GM23248 (cell line): ENCODE results near the gene GLA. TPM values are rescaled to one million over a fixed set of nuclear protein-coding genes. Genes with fewer than 3 reads are reported as not detected.

Experiments
- DNase-seq: peaks from one replicate; pipeline ENCODE4 v3.0.0-alpha.2; 2015
- H2AFZ ChIP-seq: fragments of 200-600 bp; sonication (generic); 2 replicates; pipeline ENCODE4 v1.6.1; 2016; ENCODE audit warnings: antibody characterized with exemption
- H3F3A ChIP-seq: fragments of 200-600 bp; sonication (generic); 2 replicates; pipeline ENCODE4 v1.6.1; 2016; ENCODE audit warnings: mild to moderate bottlenecking, antibody characterized with exemption, mixed run types; ENCODE audit not compliant: insufficient read depth
- H3K27ac ChIP-seq: fragments of 200-600 bp; sonication (generic); 2 replicates; pipeline ENCODE4 v1.5.1; 2016; ENCODE audit warnings: mild to moderate bottlenecking
- H3K27me3 ChIP-seq: fragments of 200-600 bp; sonication (generic); replicated peaks from 2 replicates; pipeline ENCODE4 v1.6.1; 2016; ENCODE audit warnings: mild to moderate bottlenecking; ENCODE audit not compliant: insufficient read depth
- H3K36me3 ChIP-seq: fragments of 200-600 bp; sonication (generic); 2 replicates; pipeline ENCODE4 v1.6.1; 2016; ENCODE audit warnings: low read depth, mild to moderate bottlenecking
- H3K4me1 ChIP-seq: fragments of 200-600 bp; sonication (generic); 2 replicates; pipeline ENCODE4 v1.6.1; 2016; ENCODE audit warnings: mild to moderate bottlenecking; ENCODE audit not compliant: insufficient read depth
- H3K4me2 ChIP-seq: fragments of 200-600 bp; sonication (generic); one replicate; pipeline ENCODE4 v1.6.1; 2016; ENCODE audit warnings: mild to moderate bottlenecking; ENCODE audit not compliant: unreplicated experiment
- H3K4me3 ChIP-seq: fragments of 200-600 bp; sonication (generic); 2 replicates; pipeline ENCODE4 v1.5.1; 2016; ENCODE audit warnings: mild to moderate bottlenecking
- H3K79me2 ChIP-seq: fragments of 200-600 bp; sonication (generic); 2 replicates; pipeline ENCODE4 v1.6.1; 2016; ENCODE audit warnings: mild to moderate bottlenecking; ENCODE audit not compliant: insufficient read depth
- H3K9ac ChIP-seq: fragments of 200-600 bp; sonication (generic); 2 replicates; pipeline ENCODE4 v1.6.1; 2016; ENCODE audit warnings: mild to moderate bottlenecking
- H3K9me2 ChIP-seq: fragments of 200-600 bp; sonication (generic); 2 replicates; pipeline ENCODE4 v1.6.1; 2016; ENCODE audit warnings: mixed run types, mild to moderate bottlenecking, moderate library complexity; ENCODE audit not compliant: insufficient read depth
- H3K9me3 ChIP-seq: fragments of 200-600 bp; sonication (generic); one replicate; pipeline ENCODE4 v1.6.1; 2017; ENCODE audit warnings: low read depth
- H4K20me1 ChIP-seq: fragments of 200-600 bp; sonication (generic); 2 replicates; pipeline ENCODE4 v1.6.0; 2016; ENCODE audit not compliant: insufficient read depth
- EZH2 ChIP-seq: fragments of 200-600 bp; sonication (generic); IDR thresholded peaks from 2 replicates; pipeline ENCODE4 v1.6.1; 2018; ENCODE audit warnings: antibody characterized with exemption, mild to moderate bottlenecking; ENCODE audit not compliant: insufficient read depth, poor library complexity, severe bottlenecking
- EZH2phosphoT487 ChIP-seq: fragments of 200-600 bp; sonication (generic); IDR thresholded peaks from 2 replicates; pipeline ENCODE4 v1.6.1; 2018; ENCODE audit warnings: antibody characterized with exemption, moderate library complexity, mild to moderate bottlenecking, low read depth; ENCODE audit not compliant: insufficient read depth
- WGBS, 2 experiments: methylation state at CpG; one replicate each; pipeline ENCODE4 v1.1.6; 2015 to 2017; ENCODE audit warnings: low lambda C conversion rate in 2 of 2, low coverage in 1 of 2; ENCODE audit errors: missing lambda C conversion rate in 2 of 2; 5-methylcytosine and 5-hydroxymethylcytosine counted together
- in situ Hi-C: fragments of 300-500 bp; cut with MboI; formaldehyde crosslinking; loops from 2 replicates; pipeline ENCODE4 v1.15.0; 2020
- polyA plus RNA-seq: library from polyadenylated mRNA; unstranded; fragments of >200 nt; fragmentation: Nextera tagmentation; extraction: Ambion mirVana; gene quantifications from 2 replicates; pipeline ENCODE4 v1.2.1, GENCODE V29; 2016
- total RNA-seq: library from RNA; depleted of rRNA; stranded (reverse); fragments of >200 nt; shearing (Covaris generic); gene quantifications from 2 replicates; pipeline ENCODE4 v1.2.3, GENCODE V29; 2014

Gene GLA
- total and polyA plus RNA-seq, 2 experiments from 2014 or later, result 20.4 to 36.6 TPM

- no peaks in the 10 kb centered on the region for H3K79me2 ChIP-seq
- H2AFZ ChIP-seq, result no peak overlapping the region
- H3K36me3 ChIP-seq, result no peaks in the 10 kb centered on the region
- no peak overlapping the region for H3K4me3 ChIP-seq
- in situ Hi-C loops, result no loop called here
- H4K20me1 ChIP-seq, result no peaks in the 10 kb centered on the region
- no peaks in the 10 kb centered on the region for H3K9me3 ChIP-seq
- no peaks in the 10 kb centered on the region for H3F3A ChIP-seq
- WGBS, 2 experiments, result 0 to 6% methylated on average over 1 of the region's 1 CpG
- no peaks in the 10 kb centered on the region for H3K4me1 ChIP-seq
- H3K27ac ChIP-seq, result no peak overlapping the region
- no peaks in the 10 kb centered on the region for H3K27me3 ChIP-seq
- TF ChIP-seq EZH2 (no peak), EZH2phosphoT487 (no peak)
- no peak overlapping the region for H3K9ac ChIP-seq
- no peak for DNase-seq
- no peak overlapping the region for H3K4me2 ChIP-seq
- no peaks in the 10 kb centered on the region for H3K9me2 ChIP-seq
Measured at GRCh38 chrX:101377547-101377946, 30.2 kb downstream of the GLA start.

DNA sequence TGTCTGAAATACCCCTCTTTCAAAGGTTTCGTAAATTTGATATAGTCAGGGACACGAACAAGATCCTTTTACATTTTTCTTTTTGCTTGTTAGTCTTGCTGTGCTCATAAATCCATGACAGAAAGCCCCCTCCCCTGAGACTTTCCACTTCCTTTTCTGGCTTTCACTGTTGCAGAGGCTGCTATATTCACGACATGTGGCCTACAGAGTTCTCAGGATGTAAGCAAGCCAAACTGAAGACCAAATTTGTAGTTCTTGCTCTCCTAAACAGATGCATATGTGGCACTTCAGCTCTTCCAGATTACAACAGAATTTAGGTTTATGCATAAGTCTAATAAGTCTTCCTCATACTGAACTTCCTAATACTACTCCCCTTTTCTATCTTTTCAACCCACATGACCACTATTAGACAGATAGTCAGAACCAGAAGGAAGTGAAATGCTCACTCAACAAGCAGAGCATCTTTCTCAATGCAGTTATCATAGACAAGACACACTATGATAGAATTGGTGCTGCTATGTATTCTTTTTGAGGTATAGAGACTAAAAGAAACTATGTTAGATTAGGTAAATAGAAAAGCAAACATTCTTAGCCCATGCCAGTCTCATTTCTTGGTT is 36.7 kb downstream of the GLA start:
- no peak overlapping the region for H2AFZ ChIP-seq
- no peaks in the 10 kb centered on the region for H3K79me2 ChIP-seq
- in situ Hi-C loops, result no loop called here
- H3K4me3 ChIP-seq, result no peak overlapping the region
- no peaks in the 10 kb centered on the region for H3K9me3 ChIP-seq
- H3K27ac ChIP-seq, result no peak overlapping the region
- no peaks in the 10 kb centered on the region for H3F3A ChIP-seq
- no peaks in the 10 kb centered on the region for H4K20me1 ChIP-seq
- no peaks in the 10 kb centered on the region for H3K36me3 ChIP-seq
- 2 to 3% methylated on average over 3 of the region's 3 CpGs for WGBS, 2 experiments
- no peaks in the 10 kb centered on the region for H3K4me1 ChIP-seq
- H3K9me2 ChIP-seq, result no peaks in the 10 kb centered on the region
- no peak for DNase-seq
- H3K4me2 ChIP-seq, result no peak overlapping the region
- no peak overlapping the region for H3K9ac ChIP-seq
- no peaks in the 10 kb centered on the region for H3K27me3 ChIP-seq
- TF ChIP-seq EZH2, result no peak
- no peak for TF ChIP-seq EZH2phosphoT487

- TF ChIP-seq EZH2phosphoT487 (no peak), EZH2 (no peak)
- no peak overlapping the region for H3K27ac ChIP-seq
- no peaks in the 10 kb centered on the region for H3K9me3 ChIP-seq
- H3K4me2 ChIP-seq, result no peak overlapping the region
- no peaks in the 10 kb centered on the region for H4K20me1 ChIP-seq
- no peaks in the 10 kb centered on the region for H3K4me1 ChIP-seq
- H2AFZ ChIP-seq, result no peak overlapping the region
- H3F3A ChIP-seq, result no peaks in the 10 kb centered on the region
- in situ Hi-C loops, result no loop called here
- 49 to 70% methylated on average over 5 to 6 of the region's 6 CpGs for WGBS, 2 experiments
- no peak overlapping the region for H3K9ac ChIP-seq
- DNase-seq, result no peak
- H3K27me3 ChIP-seq, result no peaks in the 10 kb centered on the region
- H3K79me2 ChIP-seq, result no peaks in the 10 kb centered on the region
- no peaks in the 10 kb centered on the region for H3K36me3 ChIP-seq
- no peak overlapping the region for H3K4me3 ChIP-seq
- no peaks in the 10 kb centered on the region for H3K9me2 ChIP-seq
Measured at GRCh38 chrX:101369687-101370086, 38.0 kb downstream of the GLA start.

GRCh38 chrX:101368800-101369199 is 38.9 kb downstream of the GLA start:
- TF ChIP-seq EZH2, result no peak
- TF ChIP-seq EZH2phosphoT487, result no peak
- H3K79me2 ChIP-seq, result no peaks in the 10 kb centered on the region
- no peak overlapping the region for H3K4me2 ChIP-seq
- no peaks in the 10 kb centered on the region for H3K4me1 ChIP-seq
- no peak overlapping the region for H3K4me3 ChIP-seq
- no peaks in the 10 kb centered on the region for H3K27me3 ChIP-seq
- no peak overlapping the region for H2AFZ ChIP-seq
- no peaks in the 10 kb centered on the region for H3K36me3 ChIP-seq
- no peak for DNase-seq
- H4K20me1 ChIP-seq, result no peaks in the 10 kb centered on the region
- H3K9ac ChIP-seq, result no peak overlapping the region
- H3K27ac ChIP-seq, result no peak overlapping the region
- in situ Hi-C loops, result no loop called here
- no peaks in the 10 kb centered on the region for H3K9me3 ChIP-seq
- H3F3A ChIP-seq, result no peaks in the 10 kb centered on the region
- H3K9me2 ChIP-seq, result no peaks in the 10 kb centered on the region

GRCh38 chrX:101365301-101365795 is 42.4 kb downstream of the GLA start:
- H3K9me3 ChIP-seq, result no peaks in the 10 kb centered on the region
- no peaks in the 10 kb centered on the region for H3K4me1 ChIP-seq
- no peaks in the 10 kb centered on the region for H3K9me2 ChIP-seq
- H3K27me3 ChIP-seq, result no peaks in the 10 kb centered on the region
- TF ChIP-seq EZH2 (no peak), EZH2phosphoT487 (no peak)
- no peak for DNase-seq
- H3K4me2 ChIP-seq, result no peak overlapping the region
- H3K9ac ChIP-seq, result no peak overlapping the region
- 84 to 92% methylated on average over 1 of the region's 1 CpG for WGBS, 2 experiments
- no peaks in the 10 kb centered on the region for H3K36me3 ChIP-seq
- H3K79me2 ChIP-seq, result no peaks in the 10 kb centered on the region
- no peak overlapping the region for H3K4me3 ChIP-seq
- in situ Hi-C loops, result no loop called here
- H3K27ac ChIP-seq, result no peak overlapping the region
- no peaks in the 10 kb centered on the region for H4K20me1 ChIP-seq
- no peaks in the 10 kb centered on the region for H3F3A ChIP-seq
- H2AFZ ChIP-seq, result no peak overlapping the region
